Fibroblast of skin of left biceps (primary cell): Measurements from ENCODE around the gene DCN.

Experiments
- DNase-seq, 2 experiments: peaks; one replicate each; pipeline ENCODE4 v3.0.0-alpha.2; 2013; ENCODE audit warnings: low read depth in 2 of 2

DCN gene

DNA sequence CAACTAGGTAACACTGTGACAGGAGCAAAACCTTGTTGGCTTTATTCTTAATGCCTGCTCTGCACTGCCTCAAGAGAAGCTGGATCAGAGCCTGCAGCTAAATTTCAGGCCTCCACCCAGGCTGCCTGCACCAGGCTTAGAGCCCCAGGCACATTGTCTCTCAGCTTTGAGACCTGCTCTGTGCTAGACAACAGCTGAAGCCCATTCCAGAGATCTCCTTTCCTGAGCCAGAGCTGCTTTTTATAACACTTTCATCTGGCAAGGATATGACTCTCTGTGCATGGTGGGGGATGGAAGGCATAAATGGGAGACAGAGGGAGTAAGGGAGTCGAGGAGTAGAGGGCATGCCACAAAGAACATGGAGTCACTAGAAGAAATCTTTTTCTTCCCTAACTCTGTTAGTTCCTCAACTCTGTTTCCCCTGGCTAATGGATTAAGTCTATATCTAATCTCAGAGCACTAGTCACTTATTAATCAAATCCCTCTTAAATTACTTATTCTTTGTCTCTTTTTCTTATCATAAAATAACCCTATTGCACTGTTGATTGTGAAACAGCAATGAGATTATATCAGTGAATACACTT lies 44.2 kb downstream of the DCN start:
- no peak for DNase-seq

DNA sequence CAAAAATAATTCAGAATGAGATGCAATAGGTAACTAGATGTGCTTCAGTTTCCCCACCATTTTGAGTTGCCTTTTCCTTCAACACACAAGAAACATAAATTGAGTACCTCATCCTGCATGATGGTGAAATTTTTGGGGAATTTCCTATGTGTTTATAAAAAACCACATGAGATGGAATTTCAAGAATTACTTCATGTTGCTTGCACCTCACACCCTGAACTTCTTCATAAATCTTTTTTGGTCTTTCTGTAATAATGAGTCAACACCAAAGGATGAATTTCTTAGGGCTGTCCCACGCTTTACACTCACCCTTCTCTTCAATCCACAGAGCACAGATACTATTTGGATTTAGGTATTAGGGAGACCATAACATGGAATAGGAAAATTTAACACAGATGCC lies 48.7 kb downstream of the DCN start:
- DNase-seq, result peak; percentile 87 to 91

DNA sequence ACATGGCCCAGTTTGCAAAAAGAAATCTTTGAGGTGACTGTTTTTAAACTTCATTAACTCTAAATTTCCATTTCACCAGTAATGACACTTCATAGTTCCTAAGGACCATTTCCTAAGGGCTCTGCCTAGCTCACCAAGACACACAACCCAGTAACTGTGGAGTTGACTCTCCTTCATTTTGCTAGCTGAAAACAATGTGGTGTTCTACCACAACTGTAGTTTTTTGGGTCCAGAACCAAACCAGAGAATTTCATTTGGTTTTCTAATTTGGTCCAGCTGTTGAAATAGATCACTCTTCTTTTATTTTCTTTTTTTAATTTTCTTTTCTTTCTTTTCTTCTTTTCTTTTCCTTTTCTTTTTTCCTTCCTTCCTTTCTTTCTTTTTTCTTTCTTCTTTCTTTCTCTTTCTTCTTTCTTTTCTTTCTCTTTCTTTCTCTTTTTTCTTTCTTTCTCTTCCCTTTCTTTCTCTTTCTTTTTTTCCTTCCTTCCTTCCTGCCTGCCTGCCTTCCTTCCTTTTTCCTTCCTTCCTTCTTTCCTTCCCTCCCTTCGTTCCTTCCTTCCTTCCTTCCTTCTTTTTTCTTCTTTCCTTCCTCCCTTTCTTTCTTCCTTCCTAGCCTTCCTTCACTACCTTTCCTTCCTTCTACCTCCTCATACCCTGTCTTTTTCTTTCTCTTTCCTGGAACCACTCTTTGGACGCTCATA lies 52.8 kb downstream of the DCN start:
- DNase-seq, result no peak

DNA sequence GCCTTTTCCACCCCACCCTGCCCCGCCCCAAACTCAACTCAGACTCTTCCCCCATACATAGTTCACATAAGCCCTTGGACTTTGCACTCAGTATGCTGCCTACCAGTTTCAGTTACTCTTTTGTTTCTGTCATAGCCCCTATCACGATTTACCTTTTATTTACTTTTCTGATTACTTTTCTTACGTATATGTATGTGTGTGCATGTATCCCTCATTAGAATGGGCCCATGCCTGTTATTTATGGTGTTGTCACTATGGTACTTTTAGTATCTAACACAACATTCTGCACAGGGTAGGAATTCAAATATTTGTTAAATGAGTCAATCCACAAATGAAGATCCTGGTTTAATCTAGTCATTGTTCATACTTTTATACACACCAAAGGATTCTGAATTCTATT lies 54.9 kb downstream of the DCN start:
- DNase-seq, result peak in 1 of 2 experiments; percentile 46

DNA sequence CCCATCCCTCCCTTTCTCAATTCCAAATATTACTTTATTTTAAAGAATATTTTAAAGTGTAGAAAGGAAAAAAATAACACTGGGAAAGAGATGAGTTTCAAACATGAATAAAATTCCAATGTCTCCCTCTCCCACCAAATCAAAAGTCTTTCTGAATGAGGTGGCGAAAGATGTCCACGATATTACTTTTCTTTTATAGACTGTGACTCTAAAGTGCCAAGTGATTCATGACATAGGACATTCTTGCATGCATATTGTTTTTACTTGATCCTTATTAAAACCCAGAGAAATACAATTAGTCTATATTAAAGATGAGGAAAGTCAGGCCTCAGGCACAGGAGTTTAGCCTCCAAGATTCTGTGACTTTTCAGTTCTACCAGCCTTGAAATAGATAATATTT lies 55.3 kb downstream of the DCN start:
- no peak for DNase-seq

DNA sequence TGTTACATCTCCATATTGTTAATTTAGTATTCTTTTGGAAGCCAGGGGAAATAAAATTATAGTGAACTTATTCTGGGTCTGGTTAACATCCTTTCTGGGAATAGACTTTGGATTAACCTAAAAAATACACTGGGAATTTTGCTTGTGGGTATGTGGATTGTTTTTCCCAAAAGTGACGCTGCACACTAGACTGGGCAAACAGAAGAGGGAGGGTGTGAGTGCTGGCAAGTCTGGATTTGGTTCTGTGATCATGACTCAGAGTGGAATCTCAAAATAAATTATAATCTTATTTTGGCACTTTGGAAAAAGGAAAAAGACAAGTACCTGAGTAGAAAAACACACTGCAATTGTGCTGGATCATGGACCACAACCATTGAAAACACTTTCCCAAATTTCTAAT lies 56.1 kb downstream of the DCN start:
- DNase-seq, result no peak

DNA sequence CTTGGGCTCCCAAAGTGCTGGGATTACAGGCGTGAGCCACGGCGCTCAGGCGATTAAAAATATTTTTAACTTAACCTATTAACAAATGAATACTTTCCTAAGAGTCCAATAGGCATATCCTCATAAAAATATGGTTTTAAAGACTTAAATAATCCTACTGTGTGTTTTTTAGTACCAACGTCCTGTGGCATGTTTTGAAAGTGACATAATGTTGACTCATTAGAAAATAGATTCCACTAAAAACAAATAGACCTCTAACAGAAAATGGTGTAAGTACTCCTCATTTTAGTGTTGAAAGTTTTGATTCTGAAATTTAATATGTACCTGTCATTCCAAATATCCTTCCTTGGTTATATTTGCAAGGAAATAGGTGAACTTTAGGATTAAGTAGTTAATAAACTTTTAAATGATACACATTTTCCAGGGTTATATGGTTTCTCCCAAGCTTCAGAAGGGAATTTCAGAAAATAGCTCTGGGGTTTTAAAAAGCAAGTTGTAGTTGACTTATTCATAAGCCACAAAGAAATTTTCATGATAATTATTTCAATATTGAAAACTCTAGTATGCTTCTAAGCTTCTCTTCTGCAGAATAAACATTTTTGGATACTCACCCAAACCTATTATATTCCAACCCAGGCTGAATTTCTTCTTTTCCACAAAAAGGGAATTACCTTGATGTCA lies 59.2 kb downstream of the DCN start:
- DNase-seq, result no peak

DNA sequence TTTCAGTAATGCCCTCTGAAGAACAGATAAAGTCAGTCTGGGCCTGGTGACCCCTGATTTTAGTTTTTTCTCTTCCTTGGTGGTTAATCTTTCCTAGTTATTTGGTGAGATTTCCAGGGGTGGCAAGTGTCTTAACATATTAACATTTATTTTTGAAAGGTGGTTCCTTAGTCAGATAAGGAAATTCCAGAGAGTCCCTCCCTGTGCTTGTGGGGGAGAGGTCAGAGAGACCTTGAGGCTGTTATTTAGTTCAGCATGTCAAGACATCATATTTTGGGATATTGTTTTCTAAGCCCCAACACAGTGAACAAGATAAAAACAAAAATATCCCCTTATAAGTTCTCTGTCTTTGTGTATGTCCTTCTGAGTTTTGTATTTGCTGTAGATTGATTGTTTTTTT lies 61.8 kb downstream of the DCN start:
- DNase-seq, result no peak

DNA sequence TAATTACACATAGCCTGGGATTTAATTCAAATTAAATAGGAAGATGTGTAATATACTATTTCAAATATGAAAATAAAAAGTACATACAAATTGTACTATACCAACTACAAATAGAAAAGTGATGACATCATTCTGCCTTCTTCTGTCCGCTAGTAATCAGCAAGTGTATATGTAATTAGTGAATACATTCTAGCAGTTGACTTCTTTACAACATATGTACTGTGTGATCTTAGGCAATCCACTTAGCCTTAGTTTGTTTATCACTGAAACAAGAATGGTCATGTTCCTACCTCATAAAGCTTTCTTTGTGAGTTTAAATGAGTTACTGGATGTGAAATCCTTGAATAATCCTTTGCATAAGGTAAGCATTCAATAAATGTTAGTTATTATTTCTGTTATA lies 63.5 kb downstream of the DCN start:
- no peak for DNase-seq

DNA sequence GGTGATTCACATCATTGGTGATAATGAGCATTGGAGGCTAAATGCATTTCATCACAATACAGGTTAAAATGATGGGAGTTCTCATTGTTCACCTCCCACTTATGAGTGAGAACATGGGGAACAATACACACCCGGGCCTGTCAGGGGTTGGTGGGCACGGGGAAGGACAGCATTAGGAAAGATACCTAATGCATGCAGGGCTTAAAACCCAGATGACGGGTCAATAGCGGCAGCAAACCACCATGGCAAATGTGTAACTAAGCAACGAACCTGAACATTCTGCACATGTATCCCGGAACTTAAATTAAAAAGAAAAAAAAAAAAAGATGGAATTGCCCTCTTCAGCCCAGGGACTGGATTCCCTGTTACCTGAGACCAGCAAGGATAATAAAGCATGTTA lies 69.0 kb downstream of the DCN start:
- DNase-seq, result no peak

DNA sequence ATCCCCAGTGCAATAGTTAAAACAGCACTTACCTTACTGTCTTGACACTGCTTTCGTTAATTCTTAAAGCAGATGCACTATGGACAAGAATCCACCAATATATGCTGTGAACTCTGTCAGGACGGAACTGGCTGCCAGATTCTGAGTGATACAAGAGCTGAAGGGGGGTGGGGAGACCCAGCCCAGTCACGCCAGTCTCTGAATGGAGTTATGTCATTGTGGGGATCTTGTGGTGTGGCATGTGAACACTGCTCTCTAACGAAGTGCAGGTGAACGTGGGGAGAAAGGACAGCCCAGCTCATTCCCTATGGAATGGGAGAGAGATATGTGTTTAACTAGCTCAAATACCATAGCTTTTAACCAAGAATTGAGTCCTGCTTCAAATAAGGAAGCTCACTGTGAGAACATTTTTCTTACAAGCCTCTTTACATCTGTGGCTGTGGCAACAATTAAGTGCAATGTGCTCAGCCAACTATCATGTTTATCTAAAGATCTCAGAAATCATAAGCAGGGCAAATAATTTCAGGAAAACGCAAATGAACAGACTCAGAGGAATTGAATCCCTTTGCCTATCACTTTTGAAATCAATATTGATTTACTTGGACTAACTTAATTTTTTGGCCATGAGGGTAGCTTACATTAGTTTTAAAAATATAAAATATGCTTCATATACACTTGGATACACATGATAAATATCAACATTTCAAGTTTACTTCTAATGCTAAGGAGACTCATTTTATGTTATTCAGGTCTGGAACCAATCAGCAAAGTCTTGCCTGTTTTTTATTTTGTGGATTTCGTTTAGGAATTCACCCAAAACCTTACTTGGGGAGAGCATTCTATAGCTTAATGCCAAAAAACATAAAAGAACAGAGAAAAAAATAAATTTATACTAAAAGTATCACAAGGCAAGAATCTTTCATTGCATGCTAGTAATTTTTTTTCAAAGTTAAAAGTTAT lies 71.0 kb downstream of the DCN start, which contains the start of gene LUM:
LUM (minus strand) TSS at position 129 of the 960 bp plus-strand sequence. CDS start 2,515 bp downstream, outside the sequence.
- peak; percentile 89 for DNase-seq

DNA sequence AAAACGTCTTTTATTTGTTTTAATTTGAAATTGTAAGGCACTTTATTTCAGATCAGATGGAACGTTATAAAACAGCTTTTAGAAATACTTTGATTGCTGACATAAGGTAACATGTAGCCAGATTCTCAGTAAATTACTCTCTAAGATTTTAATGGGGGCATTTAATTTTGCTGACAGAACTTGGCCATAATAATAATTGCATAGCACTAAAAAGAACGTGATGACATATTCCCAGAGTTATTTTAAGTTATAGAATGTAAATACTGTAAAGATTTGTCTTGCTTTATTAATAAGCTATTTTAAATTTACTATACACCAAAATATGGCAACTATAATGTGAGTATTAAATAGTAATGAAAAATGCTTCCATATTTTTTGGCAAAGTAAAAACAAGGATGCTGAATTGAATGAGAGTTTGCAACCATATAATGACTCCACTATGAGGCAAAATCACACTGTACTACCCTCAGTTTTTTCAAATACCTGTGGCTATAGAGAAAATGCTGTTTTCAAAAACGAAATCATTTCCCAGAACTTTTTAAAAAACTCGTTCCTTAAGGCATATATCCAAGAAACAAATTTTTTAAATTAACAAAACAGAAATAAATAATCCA lies 72.2 kb downstream of the DCN start:
- no peak for DNase-seq

DNA sequence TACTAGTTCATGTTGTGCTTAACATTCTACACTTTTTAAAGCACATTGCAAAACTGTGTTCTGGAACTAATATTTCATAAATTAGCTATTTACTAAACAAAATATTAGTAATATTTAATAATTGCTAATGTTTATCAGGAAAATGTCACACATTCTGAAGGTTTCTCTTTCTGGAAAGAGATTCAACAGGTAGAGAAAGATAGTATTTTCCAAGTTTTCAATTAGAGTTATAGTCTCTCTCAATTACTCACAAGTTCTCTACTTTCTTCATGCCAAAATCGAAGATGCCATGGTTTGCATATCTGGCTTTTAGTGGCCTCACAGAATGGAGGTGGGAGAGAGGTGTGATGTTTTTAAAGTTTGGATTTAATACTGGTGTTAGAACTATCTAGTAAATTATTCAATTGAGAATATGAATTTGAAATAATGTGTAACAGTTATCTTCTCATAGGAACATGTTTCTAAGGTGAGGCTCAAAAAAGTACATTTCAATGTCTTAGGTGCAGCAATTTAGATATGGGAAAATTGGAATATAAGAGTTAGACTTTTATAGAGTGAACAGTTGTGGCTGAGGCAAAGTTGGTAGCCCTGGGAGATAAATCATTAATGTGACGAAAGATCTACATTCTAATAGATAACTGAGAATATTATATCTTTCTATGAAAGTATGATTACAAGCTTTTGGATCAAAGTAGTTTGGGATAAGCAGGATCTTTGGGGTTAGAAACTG lies 72.9 kb downstream of the DCN start:
- DNase-seq, result no peak

DNA sequence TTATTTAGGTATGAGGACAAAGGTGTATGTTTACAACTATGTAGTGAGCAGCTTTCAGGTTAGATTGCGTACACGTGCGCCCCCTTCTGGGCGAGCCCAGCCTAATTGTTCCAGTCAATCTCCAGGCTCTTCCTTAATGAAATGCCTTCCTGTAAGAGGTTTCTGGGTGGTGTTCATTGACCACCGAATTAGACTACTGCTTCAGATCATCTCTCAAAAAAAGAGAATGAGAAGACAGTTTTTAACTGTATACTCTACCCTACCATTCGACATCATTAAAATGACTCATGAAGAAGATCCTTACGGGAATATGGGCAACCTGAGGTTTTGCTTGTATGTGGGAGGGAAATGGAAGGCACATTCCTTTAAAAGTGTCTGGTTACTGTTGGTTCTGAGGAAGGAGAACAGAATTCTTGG lies 73.5 kb downstream of the DCN start:
- peak; percentile 43 to 55 for DNase-seq

DNA sequence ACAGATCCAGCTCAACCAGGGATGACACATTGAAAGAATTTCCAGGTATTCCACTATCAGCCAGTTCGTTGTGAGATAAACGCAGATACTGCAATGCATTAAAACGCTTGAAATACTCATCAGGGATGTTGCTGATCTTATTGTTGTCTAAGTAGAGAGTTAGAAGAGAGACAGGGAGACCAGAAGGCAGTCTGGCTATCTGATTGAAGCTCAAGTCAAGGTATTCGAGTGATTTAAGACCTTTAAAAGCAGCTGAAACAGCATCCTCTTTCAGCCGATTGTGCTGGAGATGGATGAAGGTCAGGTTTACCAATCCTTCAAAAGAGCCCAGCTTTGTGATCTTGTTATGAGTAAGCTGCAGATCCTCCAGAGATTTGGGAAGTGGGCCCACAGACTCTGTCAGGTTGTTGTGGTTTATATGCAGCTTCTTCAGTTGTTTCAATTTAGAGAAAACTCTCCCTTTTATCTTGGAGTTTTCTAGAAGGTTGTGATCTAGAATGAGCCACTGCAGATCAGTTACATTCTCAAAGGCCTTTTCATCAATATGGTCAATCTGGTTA lies 74.3 kb downstream of the DCN start:
- no peak for DNase-seq

DNA sequence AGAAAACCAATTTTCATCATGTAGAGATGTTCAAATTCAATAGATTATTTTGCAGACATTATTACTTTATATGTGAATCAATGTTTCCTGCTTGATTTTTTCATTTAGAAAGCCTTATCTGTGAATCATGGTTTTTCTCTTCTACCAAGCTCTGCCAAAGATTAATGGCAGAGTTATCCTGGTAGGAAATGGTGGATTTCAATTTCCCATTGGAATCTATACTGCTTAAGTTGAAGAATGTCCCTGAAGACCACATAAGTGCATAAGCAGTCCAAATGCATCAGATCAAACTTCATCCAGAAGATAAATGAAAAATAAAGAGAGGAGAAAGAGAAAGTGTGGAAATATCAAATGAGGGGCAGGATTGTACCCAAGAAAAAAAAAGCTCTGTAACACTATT lies 76.3 kb downstream of the DCN start:
- DNase-seq, result no peak

DNA sequence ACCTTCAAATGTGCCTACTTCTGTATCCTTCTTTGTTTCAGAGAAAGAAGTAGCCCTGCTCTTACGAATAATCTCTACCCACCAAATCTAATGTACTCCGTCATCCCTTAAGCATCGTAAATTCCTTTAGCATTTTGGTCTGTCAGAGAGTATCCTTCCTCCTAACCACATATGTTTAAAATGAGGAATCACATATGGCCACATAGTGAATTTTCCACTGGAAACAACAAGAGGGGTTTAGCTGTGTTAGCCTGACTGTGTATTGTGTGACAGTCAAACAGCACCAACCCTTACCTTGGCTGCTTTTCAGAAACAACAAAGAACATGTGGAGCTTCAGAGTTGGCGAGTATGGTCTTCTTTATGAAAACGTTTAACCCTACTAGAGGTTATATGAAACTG lies 76.8 kb downstream of the DCN start:
- peak; percentile 57 for DNase-seq

DNA sequence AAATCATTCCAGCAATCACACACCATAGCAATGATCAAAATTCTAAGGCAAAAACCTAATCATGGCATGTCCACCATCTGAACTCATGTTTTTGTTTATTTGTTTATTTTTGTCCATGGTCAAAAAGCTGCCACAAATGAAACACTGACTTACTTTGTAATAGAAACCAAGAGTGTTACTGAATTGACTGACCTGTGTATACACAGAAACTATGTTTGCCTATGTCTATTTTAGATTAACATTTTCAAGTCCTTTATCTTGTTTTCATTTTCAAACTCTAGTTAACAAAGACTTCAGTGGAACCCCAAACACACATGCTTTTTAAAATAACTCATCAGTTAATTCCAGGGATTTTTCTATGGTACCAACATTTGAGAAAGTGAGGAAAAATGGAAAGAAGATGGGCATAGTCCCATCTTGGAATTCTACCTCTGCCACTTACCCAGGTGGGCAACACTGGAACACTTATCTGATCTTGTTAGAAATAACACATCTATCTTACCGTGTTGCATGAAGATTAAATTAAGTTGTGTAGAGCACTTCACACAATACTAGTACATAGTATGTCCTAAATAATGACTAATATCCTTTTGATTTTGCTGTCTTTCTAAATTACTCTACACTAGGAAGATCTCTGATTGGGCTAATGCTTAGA lies 77.7 kb downstream of the DCN start:
- no peak for DNase-seq

DNA sequence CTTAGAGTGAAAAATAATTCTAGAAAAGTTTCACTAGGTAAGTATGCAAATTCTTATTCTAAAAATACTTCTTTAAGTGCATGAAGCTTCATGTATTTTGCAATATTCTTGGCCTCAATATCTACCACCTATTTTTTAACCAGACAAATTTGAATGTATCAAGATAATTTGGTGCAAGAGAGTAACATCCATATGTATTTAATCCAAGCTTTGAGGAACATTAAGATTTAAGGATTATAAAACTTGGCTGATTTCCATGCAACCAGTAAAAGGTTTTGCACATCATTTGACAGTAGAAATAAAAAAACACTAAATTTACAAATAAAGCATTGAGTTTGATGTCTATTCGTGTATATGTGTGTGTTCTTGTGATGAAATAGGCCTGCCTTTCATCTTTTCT lies 79.0 kb downstream of the DCN start:
- no peak for DNase-seq

DNA sequence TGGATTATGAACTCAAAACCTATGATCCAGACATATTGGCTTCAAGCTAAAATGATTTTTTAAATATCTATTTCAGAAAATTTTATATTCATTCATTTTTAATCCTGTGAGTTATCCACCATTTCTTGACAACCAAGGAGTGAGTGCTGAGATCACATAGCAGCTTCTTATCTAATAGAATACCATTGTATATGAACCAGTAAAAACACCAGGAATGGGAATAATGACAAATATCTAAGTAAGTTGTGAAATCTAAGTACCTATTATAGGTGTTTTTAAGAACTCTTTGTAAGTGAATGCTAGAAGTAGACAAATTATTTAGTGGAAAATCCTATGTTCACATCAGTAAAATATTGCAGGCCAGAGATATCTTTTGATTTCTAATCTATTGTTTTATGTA lies 79.5 kb downstream of the DCN start:
- DNase-seq, result no peak
